SK-N-SH (cell line): ENCODE results near the gene PRSS16. TPM values are rescaled to one million over a fixed set of nuclear protein-coding genes. Genes with fewer than 3 reads are reported as not detected.

ENCODE experiments used
- CTCF ChIA-PET: fragments of 300-600, 350-600 bp; formaldehyde crosslinking; extraction: SDS; loops from one replicate; lab custom pipeline; 2021; lab: Yijun Ruan, JAX
- POLR2A ChIA-PET: fragments of 350-600 bp; sonication (Branson Sonifier 250); formaldehyde crosslinking; extraction: SDS; loops from one replicate; lab custom pipeline; 2020; ENCODE audit warnings: antibody characterized with exemption, inconsistent platforms; lab: Yijun Ruan, JAX
- DNase-seq: peaks from one replicate; pipeline ENCODE4 v3.0.0; 2012
- H2AFZ ChIP-seq: fragments of 200-600 bp; sonication (generic); 2 replicates; pipeline ENCODE4 v1.8.1; 2016; ENCODE audit warnings: antibody characterized with exemption, mild to moderate bottlenecking, low read depth
- H3F3A ChIP-seq: fragments of 200-600 bp; sonication (generic); replicated peaks from 2 replicates; pipeline ENCODE3; 2016; ENCODE audit warnings: antibody characterized with exemption, mild to moderate bottlenecking; ENCODE audit not compliant: insufficient read depth
- H3K27ac ChIP-seq, 2 experiments: fragments of 200-500 bp in 1 of 2; fragments of 200-600 bp in 1 of 2; sonication (Bioruptor generic) in 1 of 2; sonication (generic), shearing (Covaris generic) in 1 of 2; 2 replicates each; pipeline versions ENCODE4 v1.5.1 to v1.6.1; 2014 to 2016; ENCODE audit warnings: low read depth in 2 of 2, inconsistent platforms in 1 of 2, low read length in 1 of 2, mild to moderate bottlenecking in 1 of 2, mixed read lengths in 1 of 2
- H3K27me3 ChIP-seq: fragments of 200-600 bp; sonication (generic), shearing (Covaris generic); 2 replicates; pipeline ENCODE4 v1.6.1; 2016; ENCODE audit warnings: mixed run types; ENCODE audit not compliant: insufficient read depth
- H3K36me3 ChIP-seq, 2 experiments: fragments of 200-500 bp in 1 of 2; fragments of 200-600 bp in 1 of 2; sonication (Bioruptor generic) in 1 of 2; sonication (generic) in 1 of 2; replicated peaks in 1 of 2; 2 replicates each; pipeline versions ENCODE3 to v1.5.1; 2014 to 2016; ENCODE audit warnings: low read length in 1 of 2, mild to moderate bottlenecking in 1 of 2; ENCODE audit not compliant: insufficient read depth in 2 of 2, control insufficient read depth in 1 of 2
- H3K4me1 ChIP-seq, 2 experiments: fragments of 200-500 bp in 1 of 2; fragments of 200-600 bp in 1 of 2; sonication (Bioruptor generic) in 1 of 2; sonication (generic), shearing (Covaris generic) in 1 of 2; 2 replicates each; pipeline versions ENCODE4 v1.5.1 to v1.6.1; 2014 to 2016; ENCODE audit warnings: low read depth in 1 of 2, low read length in 1 of 2, mixed run types in 1 of 2; ENCODE audit not compliant: insufficient read depth in 2 of 2, control insufficient read depth in 1 of 2
- H3K4me2 ChIP-seq: fragments of 200-600 bp; sonication (generic), shearing (Covaris generic); 2 replicates; pipeline ENCODE4 v1.6.1; 2017; ENCODE audit warnings: mixed run types
- H3K4me3 ChIP-seq, 2 experiments: fragments of 200-500 bp in 1 of 2; fragments of 200-600 bp in 1 of 2; sonication (Bioruptor generic) in 1 of 2; sonication (generic), shearing (Covaris generic) in 1 of 2; 2 replicates each; pipeline versions ENCODE4 v1.5.1 to v1.8.1; 2014 to 2016; ENCODE audit warnings: low read depth in 2 of 2, inconsistent platforms in 1 of 2, low read length in 1 of 2, mild to moderate bottlenecking in 1 of 2, mixed read lengths in 1 of 2, moderate library complexity in 1 of 2
- H3K79me2 ChIP-seq: fragments of 200-600 bp; sonication (generic); 2 replicates; pipeline ENCODE4 v1.8.1; 2017; ENCODE audit warnings: mild to moderate bottlenecking; ENCODE audit not compliant: insufficient read depth
- H3K9ac ChIP-seq: fragments of 200-600 bp; sonication (generic); 2 replicates; pipeline ENCODE4 v1.6.1; 2017; ENCODE audit warnings: mixed run types
- H3K9me2 ChIP-seq: fragments of 200-600 bp; sonication (generic); 2 replicates; pipeline ENCODE4 v1.6.1; 2017; ENCODE audit warnings: mixed run types
- H3K9me3 ChIP-seq: fragments of 200-600 bp; sonication (generic); 2 replicates; pipeline ENCODE4 v1.6.1; 2017; ENCODE audit warnings: mixed run types, mild to moderate bottlenecking, moderate library complexity
- H4K20me1 ChIP-seq: fragments of 200-600 bp; sonication (generic); 2 replicates; pipeline ENCODE4 v1.6.1; 2017; ENCODE audit warnings: mild to moderate bottlenecking, mixed run types; ENCODE audit not compliant: insufficient read depth
- CHD2 ChIP-seq: fragments of 150-350 bp; IDR thresholded peaks from 2 replicates; pipeline ENCODE4 v1.6.1; 2018; ENCODE audit warnings: low read length; ENCODE audit not compliant: partially characterized antibody
- CTCF ChIP-seq: fragments of 200-600 bp; sonication (generic); IDR thresholded peaks from 2 replicates; pipeline ENCODE4 v1.6.1; 2017; ENCODE audit warnings: antibody characterized with exemption, mild to moderate bottlenecking, moderate library complexity
- ELF1 ChIP-seq: IDR thresholded peaks from 2 replicates; pipeline ENCODE4 v1.4.0; 2012
- EZH2phosphoT487 ChIP-seq: fragments of 200-600 bp; sonication (generic); IDR thresholded peaks from 2 replicates; pipeline ENCODE4 v1.6.1; 2017; ENCODE audit warnings: low read depth, mixed run types, mild to moderate bottlenecking, antibody characterized with exemption, moderate library complexity, borderline replicate concordance
- FOSL2 ChIP-seq: IDR thresholded peaks from 2 replicates; pipeline ENCODE4 v1.4.0; 2012; ENCODE audit warnings: low read depth, mild to moderate bottlenecking, moderate library complexity, borderline replicate concordance
- GATA2 ChIP-seq: sonication (generic); formaldehyde crosslinking; IDR thresholded peaks from 2 replicates; pipeline ENCODE4 v1.5.0; 2020; ENCODE audit warnings: mild to moderate bottlenecking, missing genetic modification reagents
- IRF3 ChIP-seq: fragments of 150-350 bp; IDR thresholded peaks from 2 replicates; pipeline ENCODE4 v1.6.1; 2016; ENCODE audit warnings: mild to moderate bottlenecking, low read depth, low read length
- MAX ChIP-seq: IDR thresholded peaks from 2 replicates; pipeline ENCODE4 v1.4.0; 2012; ENCODE audit warnings: low read depth
- MEF2A ChIP-seq: IDR thresholded peaks from 2 replicates; pipeline ENCODE4 v1.4.0; 2012; ENCODE audit warnings: low read depth, borderline replicate concordance
- MXI1 ChIP-seq: IDR thresholded peaks from 2 replicates; pipeline ENCODE4 v1.6.1; 2012; ENCODE audit warnings: mild to moderate bottlenecking, low read depth, low read length, improper control_type of control experiment
- POLR2AphosphoS5 ChIP-seq: IDR thresholded peaks from 2 replicates; pipeline ENCODE4 v1.6.1; 2012; ENCODE audit warnings: low read depth, low read length
- RCOR1 ChIP-seq: fragments of 150-350 bp; IDR thresholded peaks from 2 replicates; pipeline ENCODE4 v1.6.1; 2017; ENCODE audit warnings: antibody characterized with exemption, low read length
- TEAD4 ChIP-seq: IDR thresholded peaks from 2 replicates; pipeline ENCODE4 v1.4.0; 2012; ENCODE audit warnings: mild to moderate bottlenecking, borderline replicate concordance; ENCODE audit not compliant: insufficient read depth
- USF1 ChIP-seq: IDR thresholded peaks from 2 replicates; pipeline ENCODE4 v1.4.0; 2012; ENCODE audit warnings: low read depth, borderline replicate concordance
- USF2 ChIP-seq: fragments of 150-350 bp; IDR thresholded peaks from 2 replicates; pipeline ENCODE4 v1.6.1; 2017; ENCODE audit warnings: antibody characterized with exemption, low read length, low read depth, borderline replicate concordance
- YY1 ChIP-seq: IDR thresholded peaks from 2 replicates; pipeline ENCODE4 v1.4.0; 2012; ENCODE audit warnings: low read depth, mild to moderate bottlenecking
- ZBTB33 ChIP-seq: IDR thresholded peaks from 2 replicates; pipeline ENCODE4 v1.4.0; 2012; ENCODE audit warnings: low read depth, borderline replicate concordance
- WGBS: methylation state at CpG from one replicate; pipeline ENCODE4 v1.1.6; 2017; ENCODE audit warnings: low lambda C conversion rate; 5-methylcytosine and 5-hydroxymethylcytosine counted together
- polyA plus RNA-seq, 3 experiments: library from polyadenylated mRNA; depleted of rRNA; stranded (reverse); fragments of >200 nt; gene quantifications; 2 replicates each; pipeline ENCODE4 v1.2.3, GENCODE V29; 2012

Gene PRSS16
- polyA plus RNA-seq, 1 of the 3 experiments (the other 2 are of a cell fraction) = 0.07 TPM

GRCh38 chr6:27254566-27254965, 7.1 kb downstream of the PRSS16 start:
- Histone ChIP-seq H3K79me2 (no peaks in the 10 kb centered on the region), H3K4me1 (peaks cover 0 to 6% of the 10 kb centered on the region in 2 experiments; a peak in 1 of 4 replicates), H3K9me3 (no peaks in the 10 kb centered on the region), H3K4me3 (no peak overlapping the region), H3K4me2 (no peak overlapping the region), H3K9me2 (no peaks in the 10 kb centered on the region), H3K36me3 (no peaks in the 10 kb centered on the region), H2AFZ (no peak overlapping the region), H4K20me1 (no peaks in the 10 kb centered on the region), H3F3A (no peaks in the 10 kb centered on the region), H3K27me3 (peaks cover 78% of the 10 kb centered on the region), H3K27ac (no peak overlapping the region), H3K9ac (no peak overlapping the region)
- TF ChIP-seq MEF2A = no peak
- no peak for TF ChIP-seq USF1
- no peak for TF ChIP-seq IRF3
- no peak for TF ChIP-seq MAX
- no peak for TF ChIP-seq FOSL2
- TF ChIP-seq YY1 = no peak
- TF ChIP-seq MXI1 = no peak
- no peak for TF ChIP-seq CTCF
- no peak for TF ChIP-seq RCOR1
- TF ChIP-seq ZBTB33 = no peak
- TF ChIP-seq ELF1 = no peak
- TF ChIP-seq EZH2phosphoT487 = no peak
- no peak for TF ChIP-seq TEAD4
- no peak for TF ChIP-seq USF2
- no peak for TF ChIP-seq CHD2
- no peak for TF ChIP-seq GATA2 (CRISPR knock-in tag)
- TF ChIP-seq POLR2AphosphoS5 = no peak
- CTCF ChIA-PET = no interaction called here
- POLR2A ChIA-PET = no interaction called here
- 0% methylated on average over 1 of the region's 3 CpGs for WGBS
- DNase-seq = no peak
